GM19438 (cell line): ENCODE measurements around the gene SLC39A6.
A peak's percentile ranks its signal among the peaks of the same experiment; 100 is the strongest.
"Not testable (repeated sequence)": the region's sequence is repeated elsewhere in the genome, so short reads cannot be mapped to it uniquely, and the experiment has no call there.

Experiments
- ATAC-seq: cut with Tn5 transposase; IDR thresholded peaks from one replicate; pipeline ENCODE4 v1.9.1; 2021; ENCODE audit warnings: low read depth; ENCODE audit not compliant: unreplicated experiment

Gene SLC39A6

GRCh38 chr18:36101943-36102342 lies 27.2 kb downstream of the SLC39A6 start:
- ATAC-seq: no peak

- no peak for ATAC-seq
These were observed 29.8 kb downstream of the SLC39A6 start for GRCh38 chr18:36099311-36099710.

GRCh38 chr18:36096955-36097354 lies 32.2 kb downstream of the SLC39A6 start:
- no peak for ATAC-seq

GRCh38 chr18:36095936-36096519 lies 33.1 kb downstream of the SLC39A6 start:
- no peak for ATAC-seq

- no peak for ATAC-seq
These were observed 34.7 kb downstream of the SLC39A6 start for GRCh38 chr18:36094431-36094830.

GRCh38 chr18:36092116-36092515 lies 37.0 kb downstream of the SLC39A6 start:
- ATAC-seq: not testable (repeated sequence)

GRCh38 chr18:36089001-36089400 lies 40.1 kb downstream of the SLC39A6 start:
- ATAC-seq: no peak

GRCh38 chr18:36088256-36088655 lies 40.9 kb downstream of the SLC39A6 start:
- ATAC-seq: no peak

- no peak for ATAC-seq
These were observed 43.0 kb downstream of the SLC39A6 start for GRCh38 chr18:36086186-36086585.

- no peak for ATAC-seq
These were observed 43.9 kb downstream of the SLC39A6 start for GRCh38 chr18:36085195-36085594.

GRCh38 chr18:36083729-36084128 lies 45.4 kb downstream of the SLC39A6 start:
- no peak for ATAC-seq

GRCh38 chr18:36081118-36081517 lies 48.0 kb downstream of the SLC39A6 start:
- ATAC-seq: not testable (repeated sequence)

- no peak for ATAC-seq
These were observed 50.2 kb downstream of the SLC39A6 start for GRCh38 chr18:36078751-36079529.

- not testable (repeated sequence) for ATAC-seq
These were observed 51.4 kb downstream of the SLC39A6 start for GRCh38 chr18:36077764-36078163.

- no peak for ATAC-seq
These were observed 53.1 kb downstream of the SLC39A6 start for GRCh38 chr18:36075862-36076587.

GRCh38 chr18:36074435-36074834 lies 54.7 kb downstream of the SLC39A6 start:
- no peak for ATAC-seq

- ATAC-seq: no peak
These were observed 55.5 kb downstream of the SLC39A6 start for GRCh38 chr18:36073676-36074075.

- not testable (repeated sequence) for ATAC-seq
These were observed 56.7 kb downstream of the SLC39A6 start for GRCh38 chr18:36072406-36072805.

GRCh38 chr18:36067055-36067957 lies 61.8 kb downstream of the SLC39A6 start, which contains the start of gene RPRD1A:
Gene RPRD1A (minus strand): TSS chr18:36067559. CDS start chr18:36067404, 155 bp downstream.
- ATAC-seq: peak; percentile 94

- peak; percentile 4 for ATAC-seq
These were observed 62.5 kb downstream of the SLC39A6 start for GRCh38 chr18:36066686-36067054.
